Heart right ventricle (tissue), 16 donors: Measurements from ENCODE around the gene SEC63. TPM values are rescaled to one million over a fixed set of nuclear protein-coding genes. Genes with fewer than 3 reads are reported as not detected.
"Not testable (repeated sequence)": the region's sequence is repeated elsewhere in the genome, so short reads cannot be mapped to it uniquely, and the experiment has no call there.

Experiments used
- ATAC-seq, 8 donors: fragments of 200-7000 bp; cut with Tn5 transposase; one replicate each; pipeline ENCODE4 v1.9.1; 2020; ENCODE audit warnings: mild to moderate bottlenecking in 8 of 8, moderate library complexity in 8 of 8, moderate number of reproducible peaks in 1 of 8
- DNase-seq, 2 donors: peaks; one replicate each; pipeline ENCODE4 v3.0.0-alpha.2; 2020
- H3K27ac ChIP-seq, 10 donors: fragments of 200-600 bp; sonication (generic) in 2 of 10; one replicate each; pipeline versions ENCODE4 v1.5.0 to v1.8.0; 2020 to 2022; ENCODE audit warnings: mild to moderate bottlenecking in 3 of 10
- H3K27me3 ChIP-seq, 7 donors: fragments of 200-600 bp; one replicate each; pipeline ENCODE4 v1.8.0; 2021 to 2022; ENCODE audit warnings: mild to moderate bottlenecking in 2 of 7
- H3K36me3 ChIP-seq, 9 donors: fragments of 200-600 bp; sonication (generic) in 1 of 9; one replicate each; pipeline versions ENCODE4 v1.5.0 to v1.8.0; 2020 to 2022; ENCODE audit warnings: mild to moderate bottlenecking in 2 of 9
- H3K4me1 ChIP-seq, 9 donors: fragments of 200-600 bp; sonication (generic) in 1 of 9; one replicate each; pipeline versions ENCODE4 v1.5.0 to v1.8.0; 2020 to 2022; ENCODE audit warnings: mild to moderate bottlenecking in 4 of 9
- H3K4me3 ChIP-seq, 10 donors: fragments of 200-600 bp; sonication (generic) in 2 of 10; one replicate each; pipeline versions ENCODE4 v1.5.0 to v1.8.0; 2020 to 2022; ENCODE audit warnings: mild to moderate bottlenecking in 7 of 10, moderate library complexity in 2 of 10
- H3K9me3 ChIP-seq, 11 donors: fragments of 200-600 bp in 10 of 11; sonication (generic) in 2 of 11; one replicate each; pipeline versions ENCODE4 v1.5.0 to v1.8.0; 2013 to 2022; ENCODE audit warnings: mild to moderate bottlenecking in 2 of 11, control low read depth in 1 of 11, moderate library complexity in 1 of 11
- WGBS, 2 donors: extraction: QIAGEN DNeasy Blood & Tissue Kit; methylation state at CpG; one replicate each; pipeline ENCODE4 v1.1.7; 2013; ENCODE audit warnings: inconsistent platforms in 1 of 2; 5-methylcytosine and 5-hydroxymethylcytosine counted together
- intact Hi-C, 10 donors: fragments of 100-400 bp; cut with DNase I; formaldehyde crosslinking; loops; one replicate each; pipeline versions ENCODE4 v1.11.1 to v1.14.2; 2022
- polyA plus RNA-seq, 2 donors: library from polyadenylated mRNA; stranded (reverse); fragments of 200-250 nt; gene quantifications; one replicate each; pipeline ENCODE4 v1.2.3, GENCODE V29; 2013
- total RNA-seq, 10 donors: library from RNA; stranded (reverse); fragmentation: NEBNext Ultra II Directional in 3 of 10; extraction: Animal tissue kit (Norgen Biotek cat#: 25700) in 3 of 10; gene quantifications; one replicate each; pipeline versions ENCODE4 v1.2.1 to v1.2.4, GENCODE V29; 2021 to 2023
- TF ChIP-seq, protein P1 (sequence below), 9 donors: fragments of 200-600 bp; sonication (generic) in 2 of 9; IDR thresholded peaks; one replicate each; pipeline versions ENCODE4 v1.5.0 to v1.8.0; 2021 to 2022; ENCODE audit warnings: antibody characterized with exemption in 9 of 9, mild to moderate bottlenecking in 5 of 9, moderate library complexity in 1 of 9
- donor health status: Arrhythmogenic right ventricular cardiomyopathy.
- donor health status: ischemic (EF 13 %, LVEDD 7.1; RV severe dilation, severe dysfunction).
- donor health status: healthy with polysubstance abuse.
- donor health status: DM: no; HTN: yes; CAD: no.
- donor health status: DM: no; HTN: no; CAD: no.
- donor health status: ischemic (EF 25% LVEDD 6.9; RV normal size, moderate dysfunction).
- donor health status: ischemic (EF 25% LVEDD 5.7; RV mildly dilated, moderate dysfunction).
- donor health status: healthy.
- donor health status: DM: yes; HTN: yes; CAD: no.
- donor health status: Ischemic cardiomyopathy.
- donor health status: ischemic (EF 35%, LVEDD 5.7; RV mildly dilated, moderate dysfunction).
- donor health status: nonischemic (EF 11% LVEDD 7.7; RV severe dilation, severe dysfunction).
- donor health status: DM: yes; HTN: yes; CAD: no.
- donor health status: PGD.
- donor health status: ischemic (EF 29% LVEDD 5.4; RV normal size, mild dysfunction).
- donor health status: nonischemic (EF 23%, LVEDD 6.1; RV moderate dilation, normal function).

SEC63 gene
- total and polyA plus RNA-seq, 12 donors, result 22.5 to 68.3 (median 51.7) TPM

DNA sequence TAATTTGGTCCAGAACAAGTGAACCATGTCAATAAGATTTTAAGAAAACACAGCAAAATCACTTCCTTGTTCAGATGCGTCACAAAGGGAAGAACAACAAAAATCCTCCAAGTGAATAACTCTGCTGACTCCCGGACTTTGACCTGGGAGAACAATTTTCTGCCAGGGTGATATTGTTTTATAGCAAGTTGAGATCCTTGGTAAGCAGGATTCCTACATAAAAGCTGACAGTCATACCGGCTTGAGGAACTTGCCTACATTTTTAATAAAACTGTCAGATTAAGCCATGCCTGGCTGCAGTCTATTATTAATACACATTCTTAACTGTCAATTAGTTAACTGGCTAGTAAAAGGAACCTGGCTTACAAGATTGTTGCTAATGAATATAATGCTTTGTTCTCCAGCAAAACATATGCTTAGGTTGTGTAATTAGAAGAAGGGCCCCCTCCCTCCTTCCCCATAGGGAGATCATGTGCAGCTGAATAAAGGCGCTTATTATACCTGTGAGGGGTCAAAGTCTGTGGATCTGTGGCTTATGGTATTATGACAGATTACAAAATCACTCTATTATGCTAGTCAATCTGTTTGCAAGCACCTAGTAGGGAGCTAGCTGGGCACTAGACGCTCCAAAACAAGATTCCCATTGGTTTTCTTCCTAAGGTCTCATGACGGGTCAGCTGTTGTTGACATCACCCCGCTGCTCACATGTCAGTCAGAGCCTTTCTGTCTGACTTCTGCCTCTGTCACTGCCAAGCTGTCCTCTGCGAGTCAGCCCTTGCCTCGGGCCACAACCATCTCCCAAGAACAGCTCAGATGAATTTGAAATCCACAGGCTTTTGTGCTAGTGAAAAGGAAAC is 44.6 kb upstream of the SEC63 start:
- no peak overlapping the region for H3K4me3 ChIP-seq
- WGBS, 2 donors, result 53 to 60% methylated on average over 9 of the region's 9 CpGs
- H3K4me1 ChIP-seq, result peaks cover 0 to 4% (median 0%) of the 10 kb centered on the region in 9 donors
- no peaks in the 10 kb centered on the region for H3K36me3 ChIP-seq
- ATAC-seq (peak in 2 of 8 donors; percentile 29 to 59), DNase-seq (no peak)
- no peaks in the 10 kb centered on the region for H3K9me3 ChIP-seq
- no peak overlapping the region for H3K27ac ChIP-seq
- peaks cover 0 to 3% (median 0%) of the 10 kb centered on the region in 7 donors for H3K27me3 ChIP-seq
- TF ChIP-seq, protein P1, sequence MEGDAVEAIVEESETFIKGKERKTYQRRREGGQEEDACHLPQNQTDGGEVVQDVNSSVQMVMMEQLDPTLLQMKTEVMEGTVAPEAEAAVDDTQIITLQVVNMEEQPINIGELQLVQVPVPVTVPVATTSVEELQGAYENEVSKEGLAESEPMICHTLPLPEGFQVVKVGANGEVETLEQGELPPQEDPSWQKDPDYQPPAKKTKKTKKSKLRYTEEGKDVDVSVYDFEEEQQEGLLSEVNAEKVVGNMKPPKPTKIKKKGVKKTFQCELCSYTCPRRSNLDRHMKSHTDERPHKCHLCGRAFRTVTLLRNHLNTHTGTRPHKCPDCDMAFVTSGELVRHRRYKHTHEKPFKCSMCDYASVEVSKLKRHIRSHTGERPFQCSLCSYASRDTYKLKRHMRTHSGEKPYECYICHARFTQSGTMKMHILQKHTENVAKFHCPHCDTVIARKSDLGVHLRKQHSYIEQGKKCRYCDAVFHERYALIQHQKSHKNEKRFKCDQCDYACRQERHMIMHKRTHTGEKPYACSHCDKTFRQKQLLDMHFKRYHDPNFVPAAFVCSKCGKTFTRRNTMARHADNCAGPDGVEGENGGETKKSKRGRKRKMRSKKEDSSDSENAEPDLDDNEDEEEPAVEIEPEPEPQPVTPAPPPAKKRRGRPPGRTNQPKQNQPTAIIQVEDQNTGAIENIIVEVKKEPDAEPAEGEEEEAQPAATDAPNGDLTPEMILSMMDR (IDR thresholded peaks at IDR 0.05), result no peak
- intact Hi-C loops, result no loop called here

DNA sequence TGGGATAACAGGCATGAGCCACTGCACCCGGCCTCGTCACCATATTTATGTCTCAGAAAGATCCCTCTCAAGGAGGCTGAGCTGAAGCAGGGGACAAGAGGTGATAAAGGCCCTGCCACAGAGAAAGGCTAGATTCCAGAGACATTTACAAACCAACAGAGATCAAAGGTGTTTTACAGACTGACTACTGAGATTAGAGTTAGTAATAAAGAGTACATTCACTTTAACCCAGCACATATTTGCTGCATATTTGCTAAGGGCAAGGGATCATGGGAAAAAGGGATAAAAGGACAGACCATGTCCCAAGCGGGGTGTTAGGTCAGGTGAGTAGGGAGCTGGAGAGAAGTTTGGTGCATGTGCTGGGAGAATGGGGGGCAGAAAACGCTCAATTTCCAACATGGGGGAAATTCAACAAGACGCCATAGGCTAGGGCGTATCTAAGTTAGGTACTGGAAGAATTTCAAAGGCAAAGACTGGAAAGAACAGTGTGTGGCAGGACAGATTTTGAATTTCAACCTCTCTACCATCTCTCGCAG is 43.8 kb upstream of the SEC63 start:
- H3K4me1 ChIP-seq, result peaks cover 0 to 4% (median 0%) of the 10 kb centered on the region in 9 donors
- H3K4me3 ChIP-seq, result no peak overlapping the region
- WGBS, 2 donors, result 88 to 92% methylated on average over 7 of the region's 7 CpGs
- TF ChIP-seq, protein P1 (IDR thresholded peaks at IDR 0.05), result no peak
- H3K27me3 ChIP-seq, result peaks cover 0 to 3% (median 0%) of the 10 kb centered on the region in 7 donors
- no peaks in the 10 kb centered on the region for H3K36me3 ChIP-seq
- ATAC-seq, result no peak
- no peaks in the 10 kb centered on the region for H3K9me3 ChIP-seq
- no peak for DNase-seq
- no peak overlapping the region for H3K27ac ChIP-seq
- intact Hi-C loops, result no loop called here

DNA sequence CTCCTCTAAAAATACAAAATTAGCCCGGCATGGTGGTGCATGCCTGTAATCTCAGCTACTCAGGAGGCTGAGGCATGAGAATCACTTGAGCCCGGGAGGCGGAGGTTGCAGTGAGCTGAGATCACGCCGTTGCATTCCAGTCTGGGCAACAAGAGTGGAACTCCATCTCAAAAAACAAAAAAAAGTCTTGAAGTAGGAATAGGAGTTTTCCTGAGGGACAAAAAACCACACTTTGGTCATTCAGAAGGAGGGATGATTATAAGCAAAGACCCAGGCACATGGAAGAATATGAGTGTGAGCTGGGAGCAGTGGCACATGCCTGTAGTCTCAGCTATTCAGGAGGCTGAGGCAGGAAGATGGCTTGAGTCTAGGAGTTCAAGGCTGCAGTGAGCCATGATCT is 42.3 kb upstream of the SEC63 start:
- 90 to 94% methylated on average over 5 of the region's 5 CpGs for WGBS, 2 donors
- H3K9me3 ChIP-seq, DNase-seq, H3K4me3 ChIP-seq, H3K27ac ChIP-seq, intact Hi-C loops, ATAC-seq, H3K36me3 ChIP-seq, H3K27me3 ChIP-seq, H3K4me1 ChIP-seq: not testable (repeated sequence)

DNA sequence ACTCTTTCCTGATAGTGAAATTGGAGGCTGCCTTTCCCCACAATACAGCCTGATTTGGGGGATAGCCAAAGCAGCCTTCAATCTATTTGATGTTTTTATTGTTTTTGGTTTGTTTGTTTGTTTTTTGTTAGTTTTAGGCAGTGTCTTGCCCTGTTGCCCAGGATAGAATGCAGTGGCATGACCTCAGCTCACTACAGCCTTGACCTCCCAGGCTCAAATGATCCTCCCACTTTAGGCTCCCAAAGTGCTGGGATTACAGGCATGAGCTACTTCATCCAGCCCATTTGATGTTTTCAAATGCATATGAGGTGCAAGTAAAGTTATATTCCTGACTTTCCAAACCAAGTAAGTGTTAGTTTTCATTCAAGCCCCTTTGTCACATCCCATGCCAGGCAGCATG is 41.3 kb upstream of the SEC63 start:
- intact Hi-C loops, result no loop called here
- no peaks in the 10 kb centered on the region for H3K9me3 ChIP-seq
- H3K4me1 ChIP-seq, result peaks cover 0 to 4% (median 0%) of the 10 kb centered on the region in 9 donors
- ATAC-seq (no peak), DNase-seq (no peak)
- H3K4me3 ChIP-seq, result no peak overlapping the region
- no peaks in the 10 kb centered on the region for H3K36me3 ChIP-seq
- peaks cover 0 to 3% (median 0%) of the 10 kb centered on the region in 7 donors for H3K27me3 ChIP-seq
- H3K27ac ChIP-seq, result no peak overlapping the region
- TF ChIP-seq, protein P1 (IDR thresholded peaks at IDR 0.05), result no peak
